Glutamatergic neuron (in vitro differentiated cells): Measurements from ENCODE around the gene ZFPM1. TPM values are rescaled to one million over a fixed set of nuclear protein-coding genes. Genes with fewer than 3 reads are reported as not detected.

Source experiments
- DNase-seq: peaks from one replicate; pipeline ENCODE4 v3.0.0; 2022
- H3K27ac Mint-ChIP-seq: one replicate; pipeline ENCODE4 v1.8.0; 2020; ENCODE audit warnings: mild to moderate bottlenecking, mixed read lengths, inconsistent platforms; ENCODE audit not compliant: unreplicated experiment
- H3K27me3 Mint-ChIP-seq: one replicate; pipeline ENCODE4 v1.8.0; 2020; ENCODE audit warnings: mild to moderate bottlenecking, moderate library complexity, mixed read lengths, inconsistent platforms; ENCODE audit not compliant: unreplicated experiment
- H3K36me3 Mint-ChIP-seq: one replicate; pipeline ENCODE4 v1.8.0; 2020; ENCODE audit warnings: mild to moderate bottlenecking, mixed read lengths, inconsistent platforms; ENCODE audit not compliant: unreplicated experiment
- H3K4me1 Mint-ChIP-seq: one replicate; pipeline ENCODE4 v1.8.0; 2020; ENCODE audit warnings: mild to moderate bottlenecking, low read depth, mixed read lengths, inconsistent platforms; ENCODE audit not compliant: unreplicated experiment
- H3K4me3 Mint-ChIP-seq: one replicate; pipeline ENCODE4 v1.8.0; 2020; ENCODE audit warnings: mild to moderate bottlenecking, mixed read lengths, inconsistent platforms; ENCODE audit not compliant: unreplicated experiment
- H3K9me3 Mint-ChIP-seq: one replicate; pipeline ENCODE4 v1.8.0; 2020; ENCODE audit warnings: mild to moderate bottlenecking, moderate library complexity, mixed read lengths, inconsistent platforms; ENCODE audit not compliant: unreplicated experiment
- total RNA-seq: library from RNA; stranded (reverse); fragmentation: NEBNext Ultra II Directional; extraction: Animal tissue kit (Norgen Biotek cat#: 25700); gene quantifications from one replicate; pipeline ENCODE4 v1.2.1, GENCODE V29; 2021; ENCODE audit not compliant: unreplicated experiment
- TF ChIP-seq, protein P1 (sequence below): fragments of 200-600 bp; sonication (generic); IDR thresholded peaks from one replicate; pipeline ENCODE4 v1.5.0; 2021; ENCODE audit not compliant: partially characterized antibody, unreplicated experiment

The ZFPM1 gene
- total RNA-seq, 1 donor from 2014 or later, result 11.1 TPM

DNA sequence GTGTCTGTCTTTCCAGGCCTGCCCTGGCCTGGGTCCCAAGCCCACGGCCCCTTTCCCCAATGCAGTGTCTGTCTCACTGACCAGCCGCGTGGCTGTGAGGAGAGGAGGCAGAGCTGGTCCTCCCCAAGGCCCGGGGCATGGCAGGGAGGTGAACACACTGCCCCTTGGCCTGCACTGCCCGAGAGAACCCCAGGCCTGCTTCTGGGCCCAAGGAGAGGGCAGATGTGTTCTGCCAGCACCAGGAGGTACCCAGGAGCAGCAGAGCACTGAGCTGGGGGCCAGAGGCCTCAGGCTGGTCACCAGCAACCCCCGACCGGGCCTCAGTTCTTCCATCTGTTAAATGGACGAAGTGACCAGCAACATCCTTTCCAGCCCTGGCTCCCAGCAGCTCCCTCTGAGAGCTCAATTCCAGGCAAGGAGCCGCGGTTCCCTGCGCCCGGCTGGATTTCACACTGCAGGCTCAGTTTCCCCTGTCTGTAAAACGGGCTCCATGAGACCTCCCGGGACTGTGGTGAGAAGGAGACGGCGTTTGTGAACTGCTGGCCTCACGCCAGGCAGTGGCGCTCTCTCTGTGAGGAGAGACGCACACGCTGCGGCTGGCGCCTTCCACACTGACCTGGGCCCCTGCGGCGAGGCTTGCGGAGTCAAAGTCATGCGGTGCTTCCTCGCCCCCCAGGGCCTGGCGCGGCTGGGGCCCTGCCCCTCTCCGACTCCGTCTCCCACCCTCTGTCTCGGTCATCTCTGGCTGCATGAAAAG is 8.1 kb upstream of the ZFPM1 start:
- no peaks in the 10 kb centered on the region for H3K4me1 Mint-ChIP-seq
- no peaks in the 10 kb centered on the region for H3K36me3 Mint-ChIP-seq
- no peak overlapping the region for H3K4me3 Mint-ChIP-seq
- H3K27me3 Mint-ChIP-seq, result peaks cover 3% of the 10 kb centered on the region
- no peak for DNase-seq
- TF ChIP-seq, protein P1, sequence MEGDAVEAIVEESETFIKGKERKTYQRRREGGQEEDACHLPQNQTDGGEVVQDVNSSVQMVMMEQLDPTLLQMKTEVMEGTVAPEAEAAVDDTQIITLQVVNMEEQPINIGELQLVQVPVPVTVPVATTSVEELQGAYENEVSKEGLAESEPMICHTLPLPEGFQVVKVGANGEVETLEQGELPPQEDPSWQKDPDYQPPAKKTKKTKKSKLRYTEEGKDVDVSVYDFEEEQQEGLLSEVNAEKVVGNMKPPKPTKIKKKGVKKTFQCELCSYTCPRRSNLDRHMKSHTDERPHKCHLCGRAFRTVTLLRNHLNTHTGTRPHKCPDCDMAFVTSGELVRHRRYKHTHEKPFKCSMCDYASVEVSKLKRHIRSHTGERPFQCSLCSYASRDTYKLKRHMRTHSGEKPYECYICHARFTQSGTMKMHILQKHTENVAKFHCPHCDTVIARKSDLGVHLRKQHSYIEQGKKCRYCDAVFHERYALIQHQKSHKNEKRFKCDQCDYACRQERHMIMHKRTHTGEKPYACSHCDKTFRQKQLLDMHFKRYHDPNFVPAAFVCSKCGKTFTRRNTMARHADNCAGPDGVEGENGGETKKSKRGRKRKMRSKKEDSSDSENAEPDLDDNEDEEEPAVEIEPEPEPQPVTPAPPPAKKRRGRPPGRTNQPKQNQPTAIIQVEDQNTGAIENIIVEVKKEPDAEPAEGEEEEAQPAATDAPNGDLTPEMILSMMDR, result no peak
- H3K9me3 Mint-ChIP-seq, result peaks cover 6% of the 10 kb centered on the region
- no peak overlapping the region for H3K27ac Mint-ChIP-seq

DNA sequence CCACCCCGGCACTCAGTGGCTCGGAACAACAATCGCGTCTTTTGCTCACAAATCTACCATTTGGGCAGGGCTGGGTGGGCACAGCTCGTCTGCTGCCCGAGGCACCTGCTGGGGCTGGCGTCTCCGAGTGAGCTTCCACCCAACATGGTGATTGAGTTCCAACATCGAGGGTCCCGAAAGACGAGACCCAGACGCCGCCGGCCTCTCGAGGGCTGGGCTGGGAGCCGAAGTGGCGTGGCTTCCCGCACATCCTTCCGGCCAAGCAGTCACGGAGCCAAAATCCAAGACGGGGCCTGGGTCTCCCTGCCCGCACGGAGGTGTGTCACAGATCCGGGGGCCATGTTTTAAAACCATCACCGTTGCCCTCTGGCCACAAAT is 7.5 kb upstream of the ZFPM1 start:
- H3K36me3 Mint-ChIP-seq, result no peaks in the 10 kb centered on the region
- no peak overlapping the region for H3K27ac Mint-ChIP-seq
- no peak for DNase-seq
- no peak overlapping the region for H3K4me3 Mint-ChIP-seq
- TF ChIP-seq, protein P1, result no peak
- peaks cover 3% of the 10 kb centered on the region for H3K27me3 Mint-ChIP-seq
- H3K9me3 Mint-ChIP-seq, result peaks cover 4% of the 10 kb centered on the region
- no peaks in the 10 kb centered on the region for H3K4me1 Mint-ChIP-seq

DNA sequence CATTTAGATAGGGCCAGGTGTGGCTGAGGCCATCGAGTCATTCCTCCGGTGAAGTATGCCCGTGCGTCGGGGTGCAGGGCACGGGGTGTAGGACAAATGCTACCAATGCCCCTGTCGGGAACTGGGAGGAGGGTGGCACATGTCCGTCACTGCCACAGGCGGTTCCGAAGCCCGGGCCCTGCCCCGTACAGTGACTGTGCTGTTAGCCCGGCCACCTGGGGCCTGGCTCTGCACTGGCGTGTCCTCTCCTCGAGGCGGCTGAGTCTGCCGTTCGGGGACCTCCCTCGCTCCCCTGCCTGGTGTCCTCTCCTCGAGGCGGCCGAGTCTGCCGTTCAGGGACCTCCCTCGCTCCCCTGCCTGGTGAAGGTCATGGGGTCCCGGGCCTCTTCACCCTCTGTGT is 7.0 kb upstream of the ZFPM1 start:
- H3K4me3 Mint-ChIP-seq, result no peak overlapping the region
- TF ChIP-seq, protein P1, result no peak
- no peak overlapping the region for H3K27ac Mint-ChIP-seq
- no peaks in the 10 kb centered on the region for H3K4me1 Mint-ChIP-seq
- H3K27me3 Mint-ChIP-seq, result peaks cover 3% of the 10 kb centered on the region
- peaks cover 4% of the 10 kb centered on the region for H3K9me3 Mint-ChIP-seq
- no peaks in the 10 kb centered on the region for H3K36me3 Mint-ChIP-seq
- DNase-seq, result no peak

DNA sequence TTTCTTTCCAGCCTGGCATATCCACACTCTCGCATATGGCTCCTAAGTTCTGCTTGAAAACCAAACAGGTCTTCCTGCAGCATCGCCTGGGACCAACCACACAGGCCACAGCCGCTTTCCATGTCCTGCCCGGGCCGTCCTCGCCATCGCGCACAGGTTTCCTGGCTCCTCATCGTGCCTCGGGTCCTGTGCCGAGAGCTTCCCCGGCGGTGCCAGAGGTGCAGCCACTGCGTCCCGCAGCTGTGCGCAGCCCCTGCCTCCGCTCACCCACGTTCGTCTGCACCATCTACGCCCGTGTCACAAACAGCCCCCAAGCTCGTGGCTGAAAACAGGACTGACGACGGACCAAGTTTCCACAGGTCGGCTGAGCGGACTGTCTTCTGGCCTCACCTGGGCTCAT is 6.3 kb upstream of the ZFPM1 start:
- peaks cover 1% of the 10 kb centered on the region for H3K27me3 Mint-ChIP-seq
- no peak overlapping the region for H3K4me3 Mint-ChIP-seq
- DNase-seq, result no peak
- H3K9me3 Mint-ChIP-seq, result peaks cover 2% of the 10 kb centered on the region
- H3K4me1 Mint-ChIP-seq, result no peaks in the 10 kb centered on the region
- TF ChIP-seq, protein P1, result no peak
- H3K27ac Mint-ChIP-seq, result no peak overlapping the region
- no peaks in the 10 kb centered on the region for H3K36me3 Mint-ChIP-seq

DNA sequence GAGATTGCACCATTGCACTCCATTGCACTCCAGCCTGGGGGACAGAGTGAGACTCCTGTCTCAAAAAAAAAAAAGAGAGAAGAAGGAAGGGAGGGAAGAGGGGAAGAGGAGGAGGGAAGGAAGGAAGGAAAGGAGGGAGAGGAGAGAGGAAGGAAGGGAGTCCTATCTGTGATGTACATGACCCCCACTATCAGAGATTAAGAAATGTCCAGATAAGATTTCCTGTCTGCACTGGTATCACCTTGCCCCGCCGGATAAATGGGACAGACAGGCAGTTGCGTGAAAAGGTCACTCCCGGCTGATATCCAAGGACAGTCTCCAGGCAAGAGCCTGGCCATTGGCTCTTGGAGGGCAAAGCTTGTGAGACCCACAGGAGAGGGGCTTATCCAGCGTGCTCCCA is 5.2 kb upstream of the ZFPM1 start:
- Mint-ChIP-seq H3K36me3 (no peaks in the 10 kb centered on the region), H3K27me3 (peaks cover 3% of the 10 kb centered on the region), H3K4me1 (no peaks in the 10 kb centered on the region), H3K27ac (no peak overlapping the region), H3K9me3 (peaks cover 2% of the 10 kb centered on the region), H3K4me3 (no peak overlapping the region)
- TF ChIP-seq, protein P1, result no peak
- DNase-seq, result no peak
